ENCODE measurements around the gene VEPH1.

DNA sequence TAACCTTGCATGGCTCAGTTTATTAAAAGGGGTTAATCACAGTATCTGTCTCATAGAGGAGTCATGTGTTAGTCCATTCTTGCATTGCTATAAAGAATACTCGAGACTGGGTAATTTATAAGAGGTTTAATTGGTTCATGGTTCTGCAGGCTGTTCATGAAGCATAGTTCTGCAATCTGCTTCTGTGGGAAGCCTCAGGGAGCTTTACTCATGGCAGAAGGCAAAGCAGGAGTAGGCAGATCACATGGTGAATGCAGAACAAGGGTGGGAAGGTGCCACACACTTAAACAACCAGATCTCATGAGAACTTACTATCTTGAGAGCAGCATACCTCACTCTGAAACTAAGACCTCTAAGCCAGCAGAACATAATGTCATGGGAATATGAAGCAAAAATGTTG is 108.8 kb downstream of the VEPH1 start:
- TF ChIP-seq EZH2 (IDR thresholded peaks at IDR 0.05; ENCODE audit: insufficient read depth, poor library complexity, severe bottlenecking), result no peak
- no peak for TF ChIP-seq EZH2phosphoT487 (IDR thresholded peaks at IDR 0.05; ENCODE audit: insufficient read depth, low read depth)

Measured in GM23248 (cell line).